HG03378 (cell line): Measurements from ENCODE around the gene ZBTB8A.
"Not testable (repeated sequence)": the region's sequence is repeated elsewhere in the genome, so short reads cannot be mapped to it uniquely, and the experiment has no call there.

Experiments used
- ATAC-seq: cut with Tn5 transposase; IDR thresholded peaks from one replicate; pipeline ENCODE4 v1.9.1; 2021; ENCODE audit warnings: mild to moderate bottlenecking, moderate library complexity; ENCODE audit not compliant: unreplicated experiment

ZBTB8A gene

GRCh38 chr1:32538887-32539583, at the start of gene ZBTB8A:
Gene ZBTB8A, plus strand, starts transcription at chr1:32539427. Its CDS starts 53,505 bp downstream, at chr1:32592932.
- no peak for ATAC-seq

GRCh38 chr1:32489774-32490454, 49.3 kb upstream of the ZBTB8A start:
- no peak for ATAC-seq

DNA sequence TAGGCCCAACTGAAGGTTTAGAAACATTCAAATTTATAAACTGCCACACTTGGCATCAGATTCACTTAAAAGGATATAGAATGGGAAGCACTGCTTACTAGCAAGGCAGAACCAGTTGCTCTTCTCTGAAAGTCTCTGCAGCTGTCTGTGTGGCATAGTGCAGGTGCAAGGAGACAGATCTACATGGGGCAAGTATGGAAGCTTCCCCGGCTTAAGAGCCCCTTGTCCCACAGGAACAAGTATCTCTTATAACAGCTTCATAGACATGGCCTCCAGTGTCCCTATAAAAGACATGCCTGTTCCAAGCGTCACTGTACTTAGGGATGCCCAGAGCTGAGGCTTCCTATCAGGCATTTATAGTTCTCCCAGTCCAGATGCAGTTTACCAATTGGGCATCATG, 47.8 kb upstream of the ZBTB8A start:
- ATAC-seq = no peak

DNA sequence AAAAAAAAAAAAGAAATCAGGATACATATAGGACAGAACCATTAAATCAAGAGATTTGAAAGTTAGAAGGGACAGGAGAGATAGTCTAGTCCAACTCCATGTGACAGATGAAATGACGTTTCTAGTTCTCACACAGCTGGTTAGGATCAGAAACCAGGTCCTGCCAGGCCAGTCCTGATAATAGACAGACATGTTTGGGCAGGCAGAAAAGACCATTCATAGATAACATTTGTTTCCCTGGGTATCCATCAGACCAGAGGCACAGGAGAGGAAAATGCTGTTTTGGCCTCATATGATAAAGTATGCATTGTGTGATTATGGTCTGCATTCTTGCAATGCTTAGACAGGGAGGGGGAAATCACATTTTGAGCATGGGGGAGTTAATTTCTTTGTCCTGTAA, 45.0 kb upstream of the ZBTB8A start:
- no peak for ATAC-seq

DNA sequence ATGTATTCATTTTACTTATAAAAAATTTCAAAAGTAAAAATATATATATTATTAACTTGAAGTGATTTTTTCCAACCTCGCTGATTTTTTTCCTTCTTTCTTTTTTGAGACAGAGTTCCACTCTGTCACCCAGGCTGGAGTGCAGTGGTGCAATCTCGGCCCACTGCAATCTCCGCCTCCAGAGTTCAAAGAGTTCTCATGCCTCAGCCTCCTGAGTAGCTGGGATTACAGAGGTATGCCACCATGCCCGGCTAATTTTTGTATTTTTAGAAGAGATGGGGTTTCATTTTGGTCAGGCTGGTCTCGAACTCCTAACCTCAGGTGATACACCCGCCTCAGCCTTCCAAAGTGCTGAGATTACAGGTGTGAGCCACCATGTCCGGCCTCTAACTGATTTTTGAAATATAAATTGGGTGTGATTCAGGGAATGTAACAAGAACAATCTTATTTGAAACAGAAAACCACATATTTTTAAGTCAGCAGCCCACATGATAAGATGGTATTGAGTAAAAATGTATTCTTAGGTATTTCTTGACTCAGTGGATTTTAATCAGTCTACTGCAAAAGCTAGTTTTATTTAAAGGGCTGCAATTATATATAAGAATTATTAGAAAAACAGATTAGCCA, 44.4 kb upstream of the ZBTB8A start:
- no peak for ATAC-seq

DNA sequence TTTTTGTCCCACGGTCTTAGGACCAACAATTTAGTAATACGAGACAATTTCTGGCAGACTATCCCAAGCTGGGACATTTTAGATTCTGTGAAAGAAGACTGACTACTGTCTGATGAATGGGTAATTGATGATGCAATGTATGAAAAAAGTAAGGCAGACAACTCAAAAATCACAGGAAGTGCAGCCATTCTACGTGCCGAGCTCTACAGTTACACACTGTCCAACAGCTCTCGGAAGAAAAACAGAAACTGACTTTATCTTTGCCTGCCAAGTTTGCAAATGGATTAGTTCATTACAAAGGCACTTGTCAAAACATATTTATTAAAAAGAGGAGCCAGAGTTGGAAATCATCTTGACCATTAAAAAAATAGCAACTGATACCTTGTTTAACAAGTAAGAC, 43.1 kb upstream of the ZBTB8A start:
- no peak for ATAC-seq

- ATAC-seq = no peak
Observed at GRCh38 chr1:32498751-32499150, 40.5 kb upstream of the ZBTB8A start.

GRCh38 chr1:32500387-32501209, 38.6 kb upstream of the ZBTB8A start:
- ATAC-seq = no peak

DNA sequence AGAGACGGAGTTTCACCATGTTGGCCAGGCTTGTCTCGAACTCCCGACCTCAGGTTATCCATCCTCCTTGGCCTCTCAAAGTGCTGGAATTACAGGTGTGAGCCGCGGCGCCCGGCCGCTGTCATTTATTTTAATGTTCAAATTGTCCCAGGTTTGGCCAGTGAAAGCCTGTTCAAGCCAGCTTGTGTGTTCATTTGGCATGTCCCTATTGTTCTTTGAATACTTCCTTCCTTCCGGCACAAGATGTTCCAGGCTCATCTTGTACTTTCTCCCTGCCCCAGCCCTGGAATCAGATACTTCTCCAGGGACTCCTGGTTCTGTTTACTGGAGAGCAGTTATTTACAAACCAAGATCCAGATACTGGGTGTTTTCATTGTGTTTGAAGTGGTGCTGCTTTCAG, 37.4 kb upstream of the ZBTB8A start:
- no peak for ATAC-seq

DNA sequence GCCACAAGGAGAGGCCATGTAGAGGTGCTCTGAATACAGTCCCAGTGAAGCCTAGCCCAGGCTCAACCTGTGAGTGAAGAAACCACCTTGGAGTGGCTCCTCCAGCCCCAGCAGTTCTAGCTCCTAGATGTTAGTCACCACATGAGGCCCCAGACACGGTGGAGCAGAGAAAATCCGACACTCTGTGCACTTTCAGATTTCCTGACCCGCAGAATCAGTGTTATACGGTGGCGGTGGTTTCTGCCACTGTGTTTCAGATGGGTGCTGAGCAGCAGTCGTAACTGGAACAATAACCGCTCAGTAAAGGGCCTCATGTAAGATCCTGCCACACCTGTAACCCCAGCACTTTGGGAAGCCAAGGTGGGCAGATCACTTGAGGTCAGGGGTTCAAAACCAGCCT, 36.1 kb upstream of the ZBTB8A start:
- no peak for ATAC-seq

GRCh38 chr1:32507021-32507420, 32.2 kb upstream of the ZBTB8A start:
- ATAC-seq = no peak

- no peak for ATAC-seq
Observed at GRCh38 chr1:32508761-32509160, 30.5 kb upstream of the ZBTB8A start.

DNA sequence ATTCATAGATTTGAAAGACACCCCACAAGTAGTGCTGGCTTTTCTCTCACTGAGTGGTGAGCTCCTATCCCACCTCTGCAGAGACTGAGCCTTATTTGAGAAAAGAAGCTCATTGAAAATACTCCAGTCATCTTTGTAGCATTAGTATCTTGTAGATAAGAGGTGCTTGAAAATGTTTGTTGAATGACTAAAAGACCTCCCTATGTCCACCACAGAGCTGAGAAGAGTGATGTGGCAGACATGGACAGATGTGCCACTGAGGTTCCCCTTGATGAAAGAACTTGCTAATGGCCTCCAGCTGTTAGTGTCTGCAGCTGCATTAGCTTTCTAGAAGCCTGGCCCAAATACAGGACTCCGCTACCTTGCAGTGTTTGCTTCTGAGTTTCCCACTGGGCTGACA, 29.3 kb upstream of the ZBTB8A start:
- no peak for ATAC-seq

- ATAC-seq = no peak
Observed at GRCh38 chr1:32516402-32516801, 22.8 kb upstream of the ZBTB8A start.

DNA sequence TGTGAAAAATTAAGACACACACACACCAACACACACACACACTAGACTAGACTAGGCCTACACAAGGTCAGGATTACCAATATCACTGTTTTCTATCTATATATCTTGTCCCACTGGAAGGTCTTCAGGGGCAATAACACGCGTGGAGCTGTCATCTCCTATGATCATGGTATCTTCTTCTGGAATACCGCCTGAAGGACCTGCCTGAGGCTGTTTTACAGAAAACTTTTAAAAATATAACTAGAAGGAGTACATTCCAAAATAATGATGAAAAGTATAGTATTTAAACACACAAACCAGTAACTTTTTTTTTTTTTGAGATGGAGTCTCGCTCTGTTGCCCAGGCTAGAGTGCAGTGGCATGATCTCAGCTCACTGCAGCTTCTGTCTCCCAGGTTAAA, 20.3 kb upstream of the ZBTB8A start:
- no peak for ATAC-seq

GRCh38 chr1:32521165-32521564, 18.1 kb upstream of the ZBTB8A start:
- no peak for ATAC-seq

DNA sequence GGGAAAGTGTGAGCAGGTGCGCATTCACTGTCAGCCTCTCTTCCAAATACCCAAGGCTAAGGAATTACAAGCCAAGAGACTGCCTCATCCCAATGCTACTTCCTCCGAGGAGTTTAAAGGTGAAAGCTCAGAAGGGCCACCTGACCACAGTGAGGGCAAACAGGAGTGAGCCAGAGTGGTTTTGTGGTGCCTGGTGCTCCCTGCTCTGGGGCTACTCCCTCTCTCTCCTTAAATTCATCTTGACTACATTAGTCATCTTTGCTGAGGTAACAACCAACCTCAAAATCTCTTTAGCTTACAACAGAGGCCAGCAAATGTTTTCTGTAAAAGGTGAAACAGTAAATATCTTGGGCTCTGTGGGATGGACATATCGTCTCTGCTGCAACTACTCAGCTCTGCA, 14.2 kb upstream of the ZBTB8A start:
- no peak for ATAC-seq

DNA sequence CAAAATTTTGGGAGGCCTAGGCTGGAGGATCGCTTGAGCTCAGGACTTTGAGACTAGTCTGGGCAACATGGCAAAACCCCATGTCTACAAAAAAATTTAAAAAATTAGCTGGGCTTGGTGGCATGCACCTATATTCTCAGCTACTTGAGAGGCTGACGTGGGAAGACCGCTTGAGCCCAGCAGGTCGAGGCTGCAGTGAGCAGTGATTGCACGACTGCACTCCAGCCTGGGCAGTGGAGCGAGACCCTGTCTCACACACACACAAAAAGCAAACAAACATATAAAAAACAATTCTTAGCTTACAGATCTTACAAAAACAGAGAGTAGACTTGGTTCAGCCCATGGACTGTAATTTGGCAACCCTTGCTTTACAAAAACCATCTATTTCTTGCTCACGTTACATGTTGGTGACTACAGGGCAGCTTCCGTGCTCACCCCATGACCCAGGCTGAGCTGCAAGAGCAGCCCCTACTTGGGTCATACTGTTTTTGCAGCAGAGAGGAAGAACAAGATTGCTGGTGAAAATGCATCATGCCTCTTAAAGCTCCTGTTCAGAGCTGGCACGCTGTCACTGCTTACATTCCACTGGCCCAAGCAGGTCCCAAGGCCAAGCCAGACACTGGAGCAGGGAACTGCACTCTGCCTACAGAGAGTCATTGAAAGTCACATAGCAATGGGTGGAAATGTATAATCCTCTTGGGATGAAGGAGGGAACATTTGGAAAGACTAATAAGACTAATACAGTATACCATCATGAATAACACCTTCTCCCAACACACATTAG, 13.4 kb upstream of the ZBTB8A start:
- no peak for ATAC-seq

DNA sequence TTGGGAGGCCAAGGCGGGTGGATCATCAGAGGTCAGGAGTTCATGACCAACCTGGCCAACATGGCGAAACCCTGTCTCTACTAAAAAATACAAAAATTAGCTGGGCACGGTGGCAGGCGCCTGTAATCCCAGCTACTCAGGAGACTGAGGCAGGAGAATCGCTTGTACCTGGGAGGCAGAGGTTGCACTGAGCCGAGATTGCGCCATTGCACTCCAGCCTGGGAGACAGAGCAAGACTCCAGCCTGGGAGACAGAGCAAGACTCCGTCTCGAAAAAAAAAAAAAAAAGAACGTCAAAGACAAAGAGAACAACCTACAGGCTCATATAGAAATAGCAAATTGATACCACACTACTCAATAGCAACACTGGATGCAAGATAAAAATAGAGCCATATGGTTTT, 10.7 kb upstream of the ZBTB8A start:
- ATAC-seq = not testable (repeated sequence)

- ATAC-seq = no peak
Observed at GRCh38 chr1:32533792-32534327, 5.4 kb upstream of the ZBTB8A start.
